ENCODE data around the gene MINDY4B. TPM values are rescaled to one million over a fixed set of nuclear protein-coding genes. Genes with fewer than 3 reads are reported as not detected.

MINDY4B gene
- total and polyA plus RNA-seq, 2 of the 8 experiments (the other 6 are each of a cell fraction or from before 2014, with no cell fraction given), result not detected

- Histone ChIP-seq H3K18ac (ENCODE audit: extremely low read depth, low read length) (no peak overlapping the region), H3K27ac (ENCODE audit: low read depth, low read length) (no peak overlapping the region), H3K4me3 (ENCODE audit: extremely low read depth in 1 of 4, insufficient read depth in 2 of 4, low read depth in 3 of 4, low read length in 4 of 4) (no peak overlapping the region), H3K9me3 (ENCODE audit: insufficient read depth in 2 of 2, low read depth in 1 of 2, low read length in 1 of 2) (no peaks in the 10 kb centered on the region; a peak in 1 of 4 replicates), H3K14ac (ENCODE audit: insufficient read length) (no peak overlapping the region), H2AK5ac (ENCODE audit: low read depth, low read length) (no peak overlapping the region), H2AFZ (ENCODE audit: low read length) (no peak overlapping the region), H4K91ac (replicated peaks; ENCODE audit: insufficient read length, low read length) (no peak overlapping the region), H3K4me2 (ENCODE audit: insufficient read depth in 1 of 2, low read depth in 2 of 2, low read length in 2 of 2) (no peak overlapping the region), H3K4ac (replicated peaks; ENCODE audit: insufficient read length, low read depth, low read length) (no peak overlapping the region), H3K36me3 (ENCODE audit: control insufficient read depth in 2 of 4, insufficient read depth in 4 of 4, low read length in 3 of 4) (no peaks in the 10 kb centered on the region), H3K9ac (replicated peaks in 1 of 4; ENCODE audit: extremely low read depth in 1 of 4, low read depth in 3 of 4, low read length in 3 of 4) (no peak overlapping the region), H3K27me3 (replicated peaks in 1 of 4; ENCODE audit: control insufficient read depth in 3 of 4, extremely low read depth in 1 of 4, insufficient read depth in 3 of 4, low read length in 3 of 4) (peaks cover 0 to 1% (median 0%) of the 10 kb centered on the region in 4 experiments; a peak in 1 of 7 replicates), H3K56ac (replicated peaks; ENCODE audit: insufficient read length, low read depth, low read length) (no peak overlapping the region), H3K23ac (ENCODE audit: insufficient read length) (no peak overlapping the region), H4K5ac (ENCODE audit: insufficient read length, low read depth, low read length) (no peak overlapping the region), H3K23me2 (ENCODE audit: low read depth, low read length) (no peaks in the 10 kb centered on the region), H3K79me2 (ENCODE audit: control insufficient read depth in 1 of 2, insufficient read depth in 2 of 2, low read length in 2 of 2) (no peaks in the 10 kb centered on the region), H3K79me1 (ENCODE audit: low read depth, low read length) (no peaks in the 10 kb centered on the region), H2BK5ac (ENCODE audit: low read depth, low read length) (no peak overlapping the region), H2BK15ac (ENCODE audit: low read length) (no peak overlapping the region), H2BK12ac (ENCODE audit: low read depth, low read length) (no peak overlapping the region), H2BK120ac (replicated peaks; ENCODE audit: low read depth, low read length) (no peak overlapping the region), H4K20me1 (replicated peaks in 1 of 2; ENCODE audit: control insufficient read depth in 1 of 2, insufficient read depth in 2 of 2, low read length in 2 of 2) (no peaks in the 10 kb centered on the region), H3K4me1 (replicated peaks in 1 of 4; ENCODE audit: control insufficient read depth in 3 of 4, insufficient read depth in 4 of 4, low read length in 3 of 4) (no peaks in the 10 kb centered on the region), H2BK20ac (ENCODE audit: low read length) (no peak overlapping the region), H4K8ac (ENCODE audit: extremely low read depth, insufficient read depth, low read length) (no peak overlapping the region)
- FAIRE-seq (no peak), DNase-seq (ENCODE audit: low read depth in 1 of 2, low spot score in 2 of 2) (no peak)
- CTCF ChIA-PET (ENCODE audit: partially characterized antibody), result interaction anchor here (1.3 kb wide), 1 partner anchor 105 kb away, joined by 3 read pairs; no protein-coding TSS in a partner anchor
- POLR2A ChIA-PET (ENCODE audit: partially characterized antibody), result no interaction called here
- no peak for TF ChIP-seq SIX5 (IDR thresholded peaks at IDR 0.05; ENCODE audit: low read depth, low read length)
- no peak for TF ChIP-seq SRF (IDR thresholded peaks at IDR 0.05; ENCODE audit: low read depth, low read length)
- TF ChIP-seq GABPA (IDR thresholded peaks at IDR 0.05; ENCODE audit: borderline replicate concordance, insufficient read depth, low read length), result no peak
- no peak for TF ChIP-seq SP2 (IDR thresholded peaks at IDR 0.05; ENCODE audit: low read length)
- no peak for TF ChIP-seq TBP (IDR thresholded peaks at IDR 0.05; ENCODE audit: low read depth, low read length)
- no peak for TF ChIP-seq RAD21 (IDR thresholded peaks at IDR 0.05 in 1 of 2, conservative IDR thresholded peaks at IDR 0.05 in 1 of 2; ENCODE audit: low read depth in 2 of 2, low read length in 2 of 2)
- TF ChIP-seq RBBP5 (IDR thresholded peaks at IDR 0.05; ENCODE audit: borderline replicate concordance, low read depth, low read length), result no peak
- 71% methylated on average over 3 of the region's 3 CpGs; no CpG with 5 or more reads in 1 of the 2 experiments for WGBS, 2 experiments (ENCODE audit: extremely low coverage in 1 of 2, insufficient coverage in 1 of 2, insufficient read length in 1 of 2, insufficient replicate concordance in 2 of 2, low coverage in 1 of 2, low lambda C conversion rate in 2 of 2, missing lambda C conversion rate in 1 of 2)
Measured at GRCh38 chr3:150885535-150885934, 19.7 kb downstream of the MINDY4B start.

Measured in H1 (cell line).